ENCODE data around the gene ARHGEF3. TPM values are rescaled to one million over a fixed set of nuclear protein-coding genes. Genes with fewer than 3 reads are reported as not detected.
A peak's percentile ranks its signal among the peaks of the same experiment; 100 is the strongest.
"Not testable (repeated sequence)": the region's sequence is repeated elsewhere in the genome, so short reads cannot be mapped to it uniquely, and the experiment has no call there.

Gene ARHGEF3
- total RNA-seq, 1 donor from 2014 or later = 12.1 TPM

GRCh38 chr3:56761887-56762651, 39.7 kb downstream of the ARHGEF3 start:
- Histone ChIP-seq H3K27me3 (ENCODE audit: control insufficient read depth, insufficient read depth, low read length) (no peaks in the 10 kb centered on the region), H3K4me3 (ENCODE audit: low read depth, low read length) (no peak overlapping the region), H3K36me3 (ENCODE audit: control insufficient read depth, insufficient read depth, low read length) (no peaks in the 10 kb centered on the region)
- FAIRE-seq (no peak), DNase-seq (ENCODE audit: low read depth) (no peak)
- TF ChIP-seq CTCF (IDR thresholded peaks at IDR 0.05; ENCODE audit: insufficient read depth, low read length, severe bottlenecking) = no peak

- DNase-seq (ENCODE audit: low read depth) (no peak), FAIRE-seq (no peak)
- H3K4me3 ChIP-seq (ENCODE audit: low read depth, low read length) = no peak overlapping the region
- no peaks in the 10 kb centered on the region for H3K27me3 ChIP-seq (ENCODE audit: control insufficient read depth, insufficient read depth, low read length)
- H3K36me3 ChIP-seq (ENCODE audit: control insufficient read depth, insufficient read depth, low read length) = no peaks in the 10 kb centered on the region
- no peak for TF ChIP-seq CTCF (IDR thresholded peaks at IDR 0.05; ENCODE audit: insufficient read depth, low read length, severe bottlenecking)
These were observed 40.7 kb downstream of the ARHGEF3 start for GRCh38 chr3:56761023-56761422.

- Histone ChIP-seq H3K36me3 (ENCODE audit: control insufficient read depth, insufficient read depth, low read length) (no peaks in the 10 kb centered on the region), H3K27me3 (ENCODE audit: control insufficient read depth, insufficient read depth, low read length) (no peaks in the 10 kb centered on the region), H3K4me3 (ENCODE audit: low read depth, low read length) (no peak overlapping the region)
- FAIRE-seq (no peak), DNase-seq (ENCODE audit: low read depth) (no peak)
- TF ChIP-seq CTCF (IDR thresholded peaks at IDR 0.05; ENCODE audit: insufficient read depth, low read length, severe bottlenecking) = no peak
These were observed 42.2 kb downstream of the ARHGEF3 start for GRCh38 chr3:56759532-56759931.

- DNase-seq (ENCODE audit: low read depth) = peak; percentile 80
- Histone ChIP-seq H3K27me3 (ENCODE audit: control insufficient read depth, insufficient read depth, low read length) (no peaks in the 10 kb centered on the region), H3K36me3 (ENCODE audit: control insufficient read depth, insufficient read depth, low read length) (no peaks in the 10 kb centered on the region), H3K4me3 (ENCODE audit: low read depth, low read length) (no peak overlapping the region)
- TF ChIP-seq CTCF (IDR thresholded peaks at IDR 0.05; ENCODE audit: insufficient read depth, low read length, severe bottlenecking) = no peak
- FAIRE-seq = peak; percentile 7
These were observed 43.2 kb downstream of the ARHGEF3 start for GRCh38 chr3:56758539-56758981.

GRCh38 chr3:56758042-56758441, 43.7 kb downstream of the ARHGEF3 start:
- not testable (repeated sequence) for FAIRE-seq; H3K4me3 ChIP-seq (ENCODE audit: low read depth, low read length)

GRCh38 chr3:56754741-56755417, 46.9 kb downstream of the ARHGEF3 start:
- no peak for FAIRE-seq
- DNase-seq (ENCODE audit: low read depth) = no peak
- no peak overlapping the region for H3K4me3 ChIP-seq (ENCODE audit: low read depth, low read length)
- no peak for TF ChIP-seq CTCF (IDR thresholded peaks at IDR 0.05; ENCODE audit: insufficient read depth, low read length, severe bottlenecking)
- H3K36me3 ChIP-seq (ENCODE audit: control insufficient read depth, insufficient read depth, low read length) = peaks cover 1% of the 10 kb centered on the region
- no peaks in the 10 kb centered on the region for H3K27me3 ChIP-seq (ENCODE audit: control insufficient read depth, insufficient read depth, low read length)

More at GRCh38 chr3:56758042-56758441, 43.7 kb downstream of the ARHGEF3 start:
- H3K27me3 ChIP-seq (ENCODE audit: control insufficient read depth, insufficient read depth, low read length); DNase-seq (ENCODE audit: low read depth); H3K36me3 ChIP-seq (ENCODE audit: control insufficient read depth, insufficient read depth, low read length): not testable (repeated sequence)
